ACC112 (cell line): ENCODE measurements around the gene IFNL3.
"Not testable (repeated sequence)": the region's sequence is repeated elsewhere in the genome, so short reads cannot be mapped to it uniquely, and the experiment has no call there.

ENCODE experiments used
- H2AFZ ChIP-seq: fragments of 200-600 bp; sonication (generic); one replicate; pipeline ENCODE4 v1.6.0; 2017; ENCODE audit warnings: antibody characterized with exemption, low read length; ENCODE audit not compliant: unreplicated experiment
- H3K27ac ChIP-seq: fragments of 200-600 bp; sonication (generic); 2 replicates; pipeline ENCODE4 v1.5.1; 2014; ENCODE audit warnings: low read depth, mild to moderate bottlenecking, antibody characterized with exemption, low read length, moderate library complexity
- H3K27me3 ChIP-seq: fragments of 200-600 bp; sonication (generic); 2 replicates; pipeline ENCODE4 v1.6.1; 2014; ENCODE audit warnings: mild to moderate bottlenecking, antibody characterized with exemption, low read length, moderate library complexity, mixed read lengths; ENCODE audit not compliant: insufficient read depth
- H3K36me3 ChIP-seq: fragments of 200-600 bp; sonication (generic); 2 replicates; pipeline ENCODE4 v1.6.1; 2016; ENCODE audit warnings: mild to moderate bottlenecking, antibody characterized with exemption, low read length, moderate library complexity, mixed read lengths; ENCODE audit not compliant: insufficient read depth
- H3K4me1 ChIP-seq: fragments of 200-600 bp; sonication (generic); one replicate; pipeline ENCODE4 v1.6.1; 2016; ENCODE audit warnings: low read length, mixed read lengths; ENCODE audit not compliant: insufficient read depth, unreplicated experiment, control insufficient read depth
- H3K4me3 ChIP-seq: fragments of 200-600 bp; sonication (generic); 2 replicates; pipeline ENCODE4 v1.5.1; 2014; ENCODE audit warnings: mild to moderate bottlenecking, low read depth, low read length
- H3K79me2 ChIP-seq: fragments of 200-600 bp; sonication (generic); one replicate; pipeline ENCODE4 v1.6.0; 2016; ENCODE audit warnings: low read length; ENCODE audit not compliant: control insufficient read depth, unreplicated experiment, insufficient read depth

The IFNL3 gene

DNA sequence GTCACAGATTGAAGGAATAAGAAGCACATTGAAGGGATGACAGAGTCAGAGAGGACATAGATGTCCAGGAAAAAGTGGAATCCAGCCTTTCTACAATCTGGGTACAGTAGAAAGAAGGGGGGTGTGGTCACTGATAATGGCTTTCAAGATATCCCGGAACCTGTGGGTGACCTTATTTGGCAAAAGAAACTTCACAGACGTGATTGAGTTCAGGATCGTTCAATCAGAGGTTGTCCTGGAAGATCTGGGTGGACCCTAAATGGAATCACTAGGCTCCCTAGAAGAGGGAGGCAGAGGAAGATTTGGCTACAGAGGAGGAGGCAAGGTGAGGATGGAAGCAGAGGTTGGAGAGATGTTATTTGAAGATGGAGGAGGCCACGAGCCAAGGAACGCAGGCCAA lies 27.7 kb downstream of the IFNL3 start:
- peaks cover 7% of the 10 kb centered on the region; the same call in 1 of the 2 replicates for H3K27me3 ChIP-seq
- no peak overlapping the region for H2AFZ ChIP-seq
- H3K36me3 ChIP-seq, result no peaks in the 10 kb centered on the region

DNA sequence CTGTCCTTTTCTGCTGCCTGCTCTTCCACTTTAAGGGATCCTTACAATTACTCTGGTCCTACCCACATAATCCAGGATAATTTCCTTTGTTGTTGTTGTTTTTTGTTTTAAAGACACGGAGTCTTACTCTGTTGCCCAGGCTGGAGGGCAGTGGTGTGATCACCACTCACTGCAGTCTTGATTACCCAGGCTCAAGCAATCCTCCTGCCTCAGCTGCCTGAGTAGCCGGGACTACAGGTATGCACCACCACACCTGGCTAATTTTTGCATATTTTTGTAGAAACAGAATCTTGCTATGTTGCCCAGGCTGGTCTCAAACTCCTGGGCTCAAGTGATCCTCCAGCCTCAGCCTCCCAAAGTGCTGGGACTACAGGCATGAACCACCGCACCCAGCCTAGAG lies 29.5 kb downstream of the IFNL3 start:
- not testable (repeated sequence) for H3K79me2 ChIP-seq, H2AFZ ChIP-seq, H3K27me3 ChIP-seq, H3K36me3 ChIP-seq, H3K4me1 ChIP-seq, H3K4me3 ChIP-seq, H3K27ac ChIP-seq

More for the DNA sequence above, 27.7 kb downstream of the IFNL3 start:
- no peak overlapping the region for H3K27ac ChIP-seq
- H3K79me2 ChIP-seq, result no peaks in the 10 kb centered on the region
- H3K4me3 ChIP-seq, result no peak overlapping the region
- H3K4me1 ChIP-seq, result no peaks in the 10 kb centered on the region

DNA sequence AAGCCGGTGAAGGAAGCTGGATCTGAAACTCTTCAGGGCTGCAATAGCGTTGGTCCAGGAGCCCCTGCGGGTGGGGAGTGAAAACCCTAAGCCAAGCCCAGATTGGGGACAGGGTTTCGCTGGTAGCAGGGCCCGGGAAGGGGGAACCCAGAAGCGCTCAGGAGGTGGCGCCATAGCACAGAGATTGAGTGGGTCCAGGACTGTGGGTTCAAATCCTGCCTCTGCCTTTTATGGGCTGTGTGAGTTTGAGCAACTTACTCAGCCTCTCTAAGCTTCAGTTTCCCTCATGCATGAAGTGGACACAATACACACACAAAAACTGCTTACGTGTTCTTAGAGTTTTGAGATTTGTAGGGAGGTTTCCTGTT lies 32.4 kb downstream of the IFNL3 start:
- Histone ChIP-seq H3K27me3 (peaks cover 7% of the 10 kb centered on the region; the same call in 1 of the 2 replicates), H3K4me1 (no peaks in the 10 kb centered on the region), H3K79me2 (no peaks in the 10 kb centered on the region), H3K36me3 (no peaks in the 10 kb centered on the region), H3K4me3 (no peak overlapping the region), H2AFZ (no peak overlapping the region), H3K27ac (no peak overlapping the region)

DNA sequence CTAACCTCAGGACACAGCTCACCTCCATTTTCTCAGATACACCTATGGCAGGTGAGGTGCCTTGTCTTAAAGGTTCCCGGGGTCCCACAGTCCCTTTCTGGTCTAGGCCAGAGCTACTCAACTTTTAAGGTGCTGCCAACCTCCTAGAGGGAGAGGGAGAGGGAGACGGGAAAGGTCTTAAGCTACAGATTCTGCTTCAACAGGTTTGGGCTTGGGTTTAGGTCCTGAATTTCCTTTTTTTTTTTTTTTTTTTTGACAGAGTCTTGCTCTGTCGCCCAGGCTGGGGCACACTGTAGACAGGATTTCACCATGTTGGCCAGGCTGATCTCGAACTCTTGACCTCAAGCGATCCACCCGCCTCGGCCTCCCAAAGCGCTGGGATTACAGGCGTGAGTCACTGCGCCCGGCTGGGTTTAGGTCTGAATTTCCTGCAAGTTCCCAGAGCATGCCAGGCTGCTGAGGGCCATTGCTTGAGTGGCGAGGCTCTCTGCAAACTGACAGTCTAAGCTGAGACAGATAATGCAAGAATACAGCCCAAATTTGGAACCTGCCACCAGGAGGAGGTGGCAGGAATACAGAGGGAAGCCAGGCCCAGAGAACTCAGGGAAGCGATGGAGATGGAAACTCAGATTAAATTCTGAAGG lies 33.0 kb downstream of the IFNL3 start:
- Histone ChIP-seq H3K27me3 (peaks cover 4% of the 10 kb centered on the region; the same call in 1 of the 2 replicates), H2AFZ (no peak overlapping the region), H3K27ac (no peak overlapping the region), H3K36me3 (no peaks in the 10 kb centered on the region), H3K79me2 (no peaks in the 10 kb centered on the region), H3K4me1 (no peaks in the 10 kb centered on the region), H3K4me3 (no peak overlapping the region)

- H2AFZ ChIP-seq, result no peak overlapping the region
- H3K27me3 ChIP-seq, result peaks cover 7% of the 10 kb centered on the region
- no peak overlapping the region for H3K27ac ChIP-seq
- H3K36me3 ChIP-seq, result no peaks in the 10 kb centered on the region
- H3K79me2 ChIP-seq, result no peaks in the 10 kb centered on the region
- no peak overlapping the region for H3K4me3 ChIP-seq
- no peaks in the 10 kb centered on the region for H3K4me1 ChIP-seq
Observed at GRCh38 chr19:39209196-39209595, 35.6 kb downstream of the IFNL3 start.

GRCh38 chr19:39208175-39208795 lies 36.5 kb downstream of the IFNL3 start:
- Histone ChIP-seq H3K27me3 (peaks cover 16% of the 10 kb centered on the region), H3K79me2 (no peaks in the 10 kb centered on the region), H3K4me3 (no peak overlapping the region), H3K36me3 (no peaks in the 10 kb centered on the region), H2AFZ (no peak overlapping the region), H3K27ac (no peak overlapping the region), H3K4me1 (no peaks in the 10 kb centered on the region)

- H3K27ac ChIP-seq, result no peak overlapping the region
- H2AFZ ChIP-seq, result no peak overlapping the region
- H3K36me3 ChIP-seq, result no peaks in the 10 kb centered on the region
- no peaks in the 10 kb centered on the region for H3K4me1 ChIP-seq
- no peaks in the 10 kb centered on the region for H3K79me2 ChIP-seq
- H3K27me3 ChIP-seq, result peaks cover 24% of the 10 kb centered on the region
- H3K4me3 ChIP-seq, result no peak overlapping the region
Observed at GRCh38 chr19:39207293-39207836, 37.4 kb downstream of the IFNL3 start.

DNA sequence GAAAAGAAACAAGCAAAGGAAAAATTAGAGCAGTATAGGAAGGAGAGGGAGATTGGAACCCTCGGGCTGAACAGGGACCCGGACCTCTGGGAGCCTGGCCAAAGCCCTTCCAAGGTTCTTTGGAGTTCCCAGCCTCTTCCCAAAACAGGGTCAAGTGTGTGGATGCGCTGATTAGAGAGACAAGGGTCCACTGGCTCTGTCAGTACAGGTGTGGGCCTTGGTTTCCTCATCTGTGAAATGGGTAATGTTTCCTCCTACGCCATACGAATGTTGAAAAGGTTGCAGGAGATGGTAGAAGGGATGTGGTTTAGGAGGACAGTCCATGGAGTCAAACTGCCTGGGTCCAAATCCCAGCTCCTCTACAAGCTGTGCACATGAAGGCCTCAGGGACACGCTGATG lies 38.7 kb downstream of the IFNL3 start:
- Histone ChIP-seq H3K4me1 (no peaks in the 10 kb centered on the region), H2AFZ (no peak overlapping the region), H3K27me3 (peaks cover 24% of the 10 kb centered on the region), H3K27ac (no peak overlapping the region), H3K4me3 (no peak overlapping the region), H3K79me2 (no peaks in the 10 kb centered on the region), H3K36me3 (no peaks in the 10 kb centered on the region)

DNA sequence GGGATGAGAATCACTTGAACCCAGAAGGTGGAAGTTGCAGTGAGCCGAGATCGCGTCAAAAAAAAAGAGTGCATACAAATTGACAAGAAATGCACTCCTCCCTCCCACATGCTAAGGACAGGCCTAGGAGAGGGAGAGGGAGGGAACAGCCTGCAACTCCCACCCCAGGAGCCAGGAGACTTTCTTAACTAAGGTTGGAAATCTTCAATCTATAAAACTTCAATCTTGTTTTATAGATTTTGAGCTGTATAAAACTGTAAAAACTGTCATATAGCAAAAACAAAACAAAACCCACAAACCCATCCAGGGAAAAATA lies 39.4 kb downstream of the IFNL3 start:
- no peaks in the 10 kb centered on the region for H3K79me2 ChIP-seq
- no peak overlapping the region for H2AFZ ChIP-seq
- no peaks in the 10 kb centered on the region for H3K36me3 ChIP-seq
- H3K4me1 ChIP-seq, result no peaks in the 10 kb centered on the region
- H3K27me3 ChIP-seq, result peaks cover 24% of the 10 kb centered on the region
- no peak overlapping the region for H3K27ac ChIP-seq
- no peak overlapping the region for H3K4me3 ChIP-seq

- Histone ChIP-seq H3K27me3 (peaks cover 24% of the 10 kb centered on the region), H3K27ac (no peak within 1 kb of the TSS), H3K79me2 (no peaks in the 10 kb centered on the region), H2AFZ (no peak within 1 kb of the TSS), H3K4me3 (no peak within 1 kb of the TSS), H3K4me1 (no peaks in the 10 kb centered on the region), H3K36me3 (no peaks in the 10 kb centered on the region)
Observed at GRCh38 chr19:39203372-39204341, 41.1 kb downstream of the IFNL3 start, which contains the start of gene SYCN. SYCN (minus strand) TSS chr19:39204263; CDS start chr19:39204254, 9 bp downstream.
